ENCODE measurements around the gene RBM19.
"Not testable (repeated sequence)": the region's sequence is repeated elsewhere in the genome, so short reads cannot be mapped to it uniquely, and the experiment has no call there.

RBM19 gene

DNA sequence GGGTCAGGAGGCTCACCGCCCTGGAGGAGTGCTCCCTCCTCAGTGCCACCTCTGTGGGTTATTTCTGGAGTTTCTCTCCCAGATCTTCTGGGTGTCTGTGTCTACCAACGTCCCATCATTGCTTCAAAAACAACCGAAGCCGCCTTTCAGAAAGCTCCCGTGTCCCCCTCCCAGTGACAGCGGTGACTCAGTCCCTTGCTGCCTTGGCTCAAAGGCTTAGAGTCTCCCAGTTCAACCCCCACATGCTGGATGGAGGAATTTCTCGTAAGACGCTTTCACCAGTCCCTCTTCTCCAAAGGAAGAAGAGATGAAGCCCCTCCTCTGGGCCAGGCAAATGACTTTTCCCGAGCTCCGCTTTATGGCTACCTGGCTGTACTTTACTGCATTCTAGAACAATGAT is 146.6 kb downstream of the RBM19 start:
- H3K4me3 ChIP-seq (ENCODE audit: low read depth, low read length): no peak overlapping the region
- TF ChIP-seq, protein P1, sequence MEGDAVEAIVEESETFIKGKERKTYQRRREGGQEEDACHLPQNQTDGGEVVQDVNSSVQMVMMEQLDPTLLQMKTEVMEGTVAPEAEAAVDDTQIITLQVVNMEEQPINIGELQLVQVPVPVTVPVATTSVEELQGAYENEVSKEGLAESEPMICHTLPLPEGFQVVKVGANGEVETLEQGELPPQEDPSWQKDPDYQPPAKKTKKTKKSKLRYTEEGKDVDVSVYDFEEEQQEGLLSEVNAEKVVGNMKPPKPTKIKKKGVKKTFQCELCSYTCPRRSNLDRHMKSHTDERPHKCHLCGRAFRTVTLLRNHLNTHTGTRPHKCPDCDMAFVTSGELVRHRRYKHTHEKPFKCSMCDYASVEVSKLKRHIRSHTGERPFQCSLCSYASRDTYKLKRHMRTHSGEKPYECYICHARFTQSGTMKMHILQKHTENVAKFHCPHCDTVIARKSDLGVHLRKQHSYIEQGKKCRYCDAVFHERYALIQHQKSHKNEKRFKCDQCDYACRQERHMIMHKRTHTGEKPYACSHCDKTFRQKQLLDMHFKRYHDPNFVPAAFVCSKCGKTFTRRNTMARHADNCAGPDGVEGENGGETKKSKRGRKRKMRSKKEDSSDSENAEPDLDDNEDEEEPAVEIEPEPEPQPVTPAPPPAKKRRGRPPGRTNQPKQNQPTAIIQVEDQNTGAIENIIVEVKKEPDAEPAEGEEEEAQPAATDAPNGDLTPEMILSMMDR (IDR thresholded peaks at IDR 0.05; ENCODE audit: low read depth, low read length): no peak

GRCh38 chr12:113818833-113819232 is 147.3 kb downstream of the RBM19 start:
- H3K4me3 ChIP-seq (ENCODE audit: low read depth, low read length): no peak overlapping the region
- TF ChIP-seq, protein P1 (IDR thresholded peaks at IDR 0.05; ENCODE audit: low read depth, low read length): peak; percentile 56

- no peak overlapping the region for H3K4me3 ChIP-seq (ENCODE audit: low read depth, low read length)
- TF ChIP-seq, protein P1 (IDR thresholded peaks at IDR 0.05; ENCODE audit: low read depth, low read length): no peak
Measured at GRCh38 chr12:113818283-113818682, 147.8 kb downstream of the RBM19 start.

DNA sequence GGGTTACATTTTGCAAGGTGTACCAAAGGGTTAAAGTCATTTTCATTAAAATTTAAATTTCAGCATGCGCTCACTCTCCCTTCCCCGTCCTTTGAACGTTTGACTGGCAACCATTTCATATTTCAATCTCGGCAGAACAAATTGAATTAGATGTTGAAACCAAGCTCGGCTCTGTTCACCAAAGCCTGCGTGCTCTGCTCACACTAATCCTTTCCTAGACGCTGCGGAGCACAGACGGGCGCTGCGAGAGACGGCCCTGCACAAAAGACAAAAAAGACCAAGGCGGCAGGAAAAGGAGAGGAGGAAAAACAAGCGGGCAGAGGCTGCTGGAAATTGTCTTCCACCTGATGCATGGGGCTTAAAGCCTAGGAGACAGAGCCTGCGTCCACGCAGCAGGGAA is 149.3 kb downstream of the RBM19 start:
- TF ChIP-seq, protein P1 (IDR thresholded peaks at IDR 0.05; ENCODE audit: low read depth, low read length): no peak
- H3K4me3 ChIP-seq (ENCODE audit: low read depth, low read length): no peak overlapping the region

DNA sequence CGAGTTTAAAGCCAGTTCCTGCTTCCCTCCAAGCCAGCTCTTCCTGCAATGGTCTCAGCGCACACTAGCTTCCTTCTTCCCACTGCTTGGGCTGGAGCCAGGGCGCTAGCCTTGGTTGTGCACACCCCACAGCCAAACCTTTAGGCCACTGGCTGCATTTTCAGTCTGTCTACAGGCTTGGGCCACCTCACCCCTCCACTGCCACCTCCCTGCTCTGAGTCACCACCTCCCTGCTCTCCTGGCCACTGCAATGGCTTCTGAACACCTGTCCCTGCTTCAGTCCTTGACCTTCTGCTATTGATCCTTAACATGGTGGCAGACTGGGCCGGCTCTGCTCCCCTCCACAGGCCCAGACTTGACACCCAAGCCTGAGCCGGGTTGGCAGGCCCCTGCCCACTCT is 151.1 kb downstream of the RBM19 start:
- no peak overlapping the region for H3K4me3 ChIP-seq (ENCODE audit: low read depth, low read length)
- TF ChIP-seq, protein P1 (IDR thresholded peaks at IDR 0.05; ENCODE audit: low read depth, low read length): no peak

DNA sequence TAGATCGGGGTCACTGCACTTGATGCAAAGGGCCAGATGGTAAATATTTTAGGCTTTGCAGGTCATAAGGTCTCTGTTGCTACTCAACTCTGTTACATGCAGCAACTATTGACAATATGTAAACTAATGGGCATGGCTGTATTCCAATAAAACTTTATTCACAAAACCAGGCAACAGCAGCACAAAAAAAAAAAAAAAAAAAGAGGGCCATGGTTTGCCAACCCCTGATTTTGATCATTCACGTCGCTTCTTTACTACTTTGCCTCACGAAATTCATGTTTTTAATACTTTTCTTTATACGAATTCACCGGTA is 152.9 kb downstream of the RBM19 start:
- TF ChIP-seq, protein P1 (IDR thresholded peaks at IDR 0.05; ENCODE audit: low read depth, low read length): no peak
- no peak overlapping the region for H3K4me3 ChIP-seq (ENCODE audit: low read depth, low read length)

DNA sequence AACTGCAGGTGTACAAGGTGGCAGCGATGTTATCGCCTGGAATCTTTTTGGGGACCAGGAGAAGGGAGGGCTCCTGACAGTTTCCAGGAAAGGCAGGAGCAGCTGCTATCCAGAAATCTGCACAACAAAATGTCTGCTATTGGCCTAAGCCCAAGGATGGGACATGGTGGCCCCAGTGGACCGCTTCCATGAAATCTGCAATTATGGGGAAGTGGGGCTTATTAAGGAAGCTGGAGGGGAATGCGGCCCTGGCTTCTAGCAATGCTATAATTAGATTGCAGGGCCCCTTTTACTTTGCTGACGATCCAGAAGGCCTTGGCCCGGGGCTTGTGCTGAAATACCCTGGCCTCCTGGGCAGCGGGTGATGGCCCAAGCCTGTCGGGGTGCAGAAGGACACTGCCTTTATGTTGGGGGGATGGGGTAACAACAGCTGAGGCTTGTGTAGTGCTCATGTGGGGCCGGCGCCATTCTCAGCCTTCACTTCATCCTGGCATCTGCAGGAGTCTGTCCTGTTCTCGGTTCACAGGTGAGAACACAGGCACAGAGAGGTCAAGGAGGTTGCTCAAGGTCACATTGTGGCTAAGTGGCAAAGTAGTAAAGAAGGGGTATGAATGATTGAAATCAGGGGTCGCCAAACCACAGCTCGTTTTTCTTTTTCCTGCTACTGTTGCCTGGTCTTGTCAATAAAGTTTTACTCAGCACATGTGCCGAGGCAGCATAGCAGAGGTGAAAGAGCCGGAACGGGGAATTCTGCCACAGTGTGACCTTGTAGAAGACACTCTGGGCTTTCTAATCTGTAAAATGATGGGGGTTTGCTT is 153.5 kb downstream of the RBM19 start:
- H3K4me3 ChIP-seq (ENCODE audit: low read depth, low read length): no peak overlapping the region
- TF ChIP-seq, protein P1 (IDR thresholded peaks at IDR 0.05; ENCODE audit: low read depth, low read length): no peak

- not testable (repeated sequence) for H3K4me3 ChIP-seq (ENCODE audit: low read depth, low read length)
Measured at GRCh38 chr12:113809462-113810220, 156.5 kb downstream of the RBM19 start.
